C4-2B (cell line): ENCODE results near the gene FGA.

Experiments used
- H3K27ac ChIP-seq: fragments of 450-650 bp; 2 replicates; pipeline ENCODE4 v1.5.1; 2017
- ZFX ChIP-seq: fragments of 450-650 bp; IDR thresholded peaks from 2 replicates; pipeline ENCODE4 v1.6.1; 2017
- TF ChIP-seq, protein P1 (sequence below): fragments of 450-650 bp; conservative IDR thresholded peaks from 2 replicates; pipeline ENCODE4 v1.5.1; 2017; ENCODE audit warnings: mild to moderate bottlenecking

Gene FGA

DNA sequence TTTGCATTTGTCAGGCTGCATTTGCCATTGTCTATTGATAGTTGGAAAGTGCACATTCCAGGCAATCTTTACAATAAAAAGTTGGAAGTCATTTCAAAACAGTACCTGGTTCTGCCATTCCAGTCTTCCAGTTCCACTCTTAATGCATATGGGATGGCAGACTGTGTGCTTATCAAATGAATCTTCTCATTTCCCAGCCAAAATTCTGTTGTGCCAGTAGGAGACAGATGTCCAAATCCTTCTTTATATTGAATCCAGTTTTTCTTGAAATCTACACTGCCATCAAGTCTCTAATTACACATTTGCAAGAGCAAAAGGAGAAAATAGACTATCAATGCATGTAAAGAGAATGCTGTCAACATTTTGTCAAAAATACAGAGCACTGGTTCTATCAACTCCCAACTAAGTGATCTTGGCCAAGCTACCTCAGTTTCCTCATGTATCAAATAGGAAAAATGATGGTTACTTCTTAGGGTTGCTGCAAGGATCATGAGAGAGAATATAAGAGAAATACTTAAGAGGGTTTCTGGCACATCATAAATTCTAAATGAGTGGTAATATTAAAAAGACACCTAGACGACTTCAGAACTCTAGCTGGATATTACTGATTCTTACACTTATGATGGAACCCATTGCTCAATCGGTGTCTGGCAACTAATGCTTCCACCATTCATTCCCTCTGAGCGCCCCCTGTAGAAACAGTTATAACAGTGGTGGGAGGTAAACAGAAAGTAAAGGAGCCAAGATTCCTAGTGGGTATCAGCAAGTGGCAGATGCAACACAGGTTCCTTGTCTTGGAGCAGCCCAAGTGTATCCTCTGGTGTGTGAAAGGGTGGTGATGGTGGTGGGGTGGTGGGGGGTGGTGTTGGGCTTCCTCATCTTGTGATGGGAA, 18.1 kb upstream of the FGA start:
- H3K27ac ChIP-seq = no peak overlapping the region
- TF ChIP-seq, protein P1, sequence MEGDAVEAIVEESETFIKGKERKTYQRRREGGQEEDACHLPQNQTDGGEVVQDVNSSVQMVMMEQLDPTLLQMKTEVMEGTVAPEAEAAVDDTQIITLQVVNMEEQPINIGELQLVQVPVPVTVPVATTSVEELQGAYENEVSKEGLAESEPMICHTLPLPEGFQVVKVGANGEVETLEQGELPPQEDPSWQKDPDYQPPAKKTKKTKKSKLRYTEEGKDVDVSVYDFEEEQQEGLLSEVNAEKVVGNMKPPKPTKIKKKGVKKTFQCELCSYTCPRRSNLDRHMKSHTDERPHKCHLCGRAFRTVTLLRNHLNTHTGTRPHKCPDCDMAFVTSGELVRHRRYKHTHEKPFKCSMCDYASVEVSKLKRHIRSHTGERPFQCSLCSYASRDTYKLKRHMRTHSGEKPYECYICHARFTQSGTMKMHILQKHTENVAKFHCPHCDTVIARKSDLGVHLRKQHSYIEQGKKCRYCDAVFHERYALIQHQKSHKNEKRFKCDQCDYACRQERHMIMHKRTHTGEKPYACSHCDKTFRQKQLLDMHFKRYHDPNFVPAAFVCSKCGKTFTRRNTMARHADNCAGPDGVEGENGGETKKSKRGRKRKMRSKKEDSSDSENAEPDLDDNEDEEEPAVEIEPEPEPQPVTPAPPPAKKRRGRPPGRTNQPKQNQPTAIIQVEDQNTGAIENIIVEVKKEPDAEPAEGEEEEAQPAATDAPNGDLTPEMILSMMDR = no peak
- no peak for TF ChIP-seq ZFX

DNA sequence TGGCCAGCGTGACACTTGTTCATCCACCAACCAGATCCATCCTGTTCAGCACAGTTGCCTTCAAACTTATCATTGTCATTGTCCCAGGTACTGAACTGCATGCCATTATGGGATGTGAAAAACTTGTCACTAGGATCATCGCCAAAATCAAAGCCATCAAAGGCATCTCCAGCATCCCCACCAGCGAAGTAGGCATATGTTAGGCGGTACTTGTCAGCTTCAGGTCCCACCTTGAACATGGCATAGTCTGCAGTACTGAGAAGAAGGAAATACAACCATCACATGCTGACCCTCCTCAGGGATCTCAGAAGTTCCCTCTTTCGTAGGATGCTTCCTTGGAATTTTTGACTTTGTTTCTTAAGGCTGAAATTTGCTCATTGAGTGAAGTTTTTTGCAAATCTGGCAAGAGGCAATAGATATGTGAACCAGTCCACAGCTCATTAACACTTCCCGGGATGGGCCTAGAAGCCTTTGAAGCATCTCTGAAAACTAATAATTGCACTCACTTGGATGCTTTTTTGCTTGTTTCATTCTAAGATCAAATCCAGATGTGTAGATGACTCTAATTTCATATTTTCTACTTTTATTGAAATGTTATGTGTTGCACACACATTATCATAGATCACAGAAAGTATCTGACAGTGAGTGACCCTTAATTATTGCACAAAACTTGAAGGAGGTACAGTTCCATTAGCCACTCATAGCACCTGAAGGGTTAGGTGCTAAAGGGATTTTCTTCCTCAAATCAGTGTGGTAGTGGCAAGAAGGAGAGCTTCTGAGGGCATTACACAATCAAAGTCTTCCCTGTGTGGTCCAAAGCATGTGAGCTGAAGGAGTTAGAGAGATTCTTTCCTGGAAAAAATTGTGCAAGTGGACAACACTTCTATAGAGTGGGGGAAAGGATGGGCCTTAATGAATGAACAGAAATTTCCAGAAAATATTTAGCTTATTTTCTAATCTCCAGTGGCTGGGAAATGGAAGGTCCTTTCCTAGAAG, 16.5 kb upstream of the FGA start:
- TF ChIP-seq, protein P1 = no peak
- no peak overlapping the region for H3K27ac ChIP-seq

DNA sequence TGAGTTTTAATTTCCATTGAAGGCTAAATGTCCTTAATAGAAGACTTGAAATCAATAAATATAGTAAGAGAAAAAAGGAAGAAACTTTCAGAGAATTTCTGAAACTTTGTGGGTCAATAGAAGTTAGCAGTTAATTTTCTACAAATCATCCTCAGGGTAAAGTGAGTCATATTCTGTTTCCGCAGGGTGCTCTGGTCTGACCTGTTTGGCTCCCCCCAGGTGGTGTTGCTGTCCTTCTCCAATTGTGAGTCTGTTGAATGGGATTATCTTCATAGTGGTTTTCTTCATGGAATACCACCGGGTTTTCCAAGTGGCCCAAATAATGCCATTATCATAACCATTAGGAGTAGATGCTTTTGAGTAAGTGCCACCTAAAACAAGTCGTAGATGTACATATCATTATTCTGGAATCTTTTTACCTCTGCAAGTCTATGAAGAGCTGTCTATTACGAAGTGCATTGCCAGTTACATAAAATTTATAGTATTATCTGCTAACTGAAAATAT, 14.2 kb upstream of the FGA start:
- no peak overlapping the region for H3K27ac ChIP-seq
- TF ChIP-seq, protein P1 = no peak
- TF ChIP-seq ZFX = no peak

DNA sequence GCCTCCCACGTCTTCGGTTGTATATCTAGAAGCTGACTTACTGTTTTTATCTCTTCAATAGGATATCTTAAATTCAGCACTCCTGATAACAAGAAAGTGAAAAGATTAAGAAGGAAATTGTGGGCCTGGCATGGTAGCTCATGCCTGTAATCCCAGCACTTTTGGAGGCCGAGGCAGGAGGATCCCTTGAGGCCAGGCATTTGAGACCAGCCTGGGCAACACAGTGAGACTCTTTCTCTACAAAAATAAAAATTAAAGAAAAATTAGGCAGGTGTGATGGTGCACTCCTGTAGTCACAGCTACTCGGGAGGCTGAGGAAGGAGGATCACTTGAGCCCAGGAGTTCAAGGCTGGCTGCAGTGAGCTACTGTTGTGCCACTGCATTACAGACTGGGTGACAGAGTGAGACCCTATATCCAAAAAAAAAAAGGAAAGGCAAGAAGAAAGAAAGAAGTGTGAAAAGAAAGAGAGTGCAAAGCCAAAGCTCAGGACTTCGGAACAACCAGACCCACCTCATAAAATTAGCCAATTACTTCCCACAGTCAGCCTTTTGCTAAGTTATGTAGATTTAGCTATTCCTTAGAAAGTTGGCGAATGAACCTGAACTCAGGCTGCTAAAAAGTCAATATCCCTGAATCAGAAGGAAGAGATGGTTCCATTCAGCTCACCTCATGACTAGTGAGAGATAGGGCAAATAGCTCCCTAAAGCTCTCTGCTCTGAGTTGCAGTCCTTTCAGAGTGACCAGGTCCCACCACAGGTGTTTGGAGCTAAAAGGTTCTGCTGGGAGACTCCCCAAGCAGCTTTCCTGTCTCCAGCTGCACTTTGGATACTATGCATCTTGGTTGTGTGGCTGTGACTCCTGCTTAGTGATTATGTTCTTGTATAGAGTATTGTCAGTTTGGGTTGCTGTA, 12.7 kb upstream of the FGA start:
- no peak for TF ChIP-seq ZFX
- TF ChIP-seq, protein P1 = no peak
- no peak overlapping the region for H3K27ac ChIP-seq

DNA sequence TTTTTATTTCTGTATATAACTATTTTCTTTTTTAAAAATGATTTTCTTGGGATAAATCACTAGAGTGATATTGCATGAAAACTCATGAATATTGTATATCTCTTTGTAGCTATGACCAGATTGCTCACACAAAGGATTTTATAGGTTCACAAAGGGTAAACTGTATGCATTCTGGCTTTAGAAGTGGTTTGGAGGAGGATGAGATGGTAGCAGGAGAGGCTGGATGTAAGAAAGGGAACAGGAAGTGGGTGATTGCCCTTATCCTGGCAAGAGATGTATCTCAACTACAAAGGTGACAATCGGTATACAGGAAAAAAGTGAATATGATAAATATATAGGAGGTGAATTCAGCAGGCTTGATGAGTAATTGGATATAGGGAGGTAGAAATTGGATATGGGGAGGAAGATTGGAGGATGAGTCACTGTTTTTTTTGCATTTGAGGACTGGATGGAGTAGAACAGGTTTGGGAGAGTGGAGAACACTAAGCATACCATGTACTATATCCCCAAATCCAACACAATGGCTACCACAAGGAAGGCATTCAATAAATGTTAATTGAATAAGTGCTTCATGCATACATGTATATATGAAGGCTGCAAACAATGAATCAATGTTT, 12.0 kb upstream of the FGA start:
- no peak overlapping the region for H3K27ac ChIP-seq
- no peak for TF ChIP-seq ZFX
- TF ChIP-seq, protein P1 = no peak
